GM18519 (cell line): Measurements from ENCODE around the gene FAM171A1.
"Not testable (repeated sequence)": the region's sequence is repeated elsewhere in the genome, so short reads cannot be mapped to it uniquely, and the experiment has no call there.

ENCODE experiments used
- ATAC-seq: cut with Tn5 transposase; IDR thresholded peaks from one replicate; pipeline ENCODE4 v1.9.1; 2021; ENCODE audit warnings: mild to moderate bottlenecking, moderate library complexity; ENCODE audit not compliant: unreplicated experiment, low FRiP score

The FAM171A1 gene

DNA sequence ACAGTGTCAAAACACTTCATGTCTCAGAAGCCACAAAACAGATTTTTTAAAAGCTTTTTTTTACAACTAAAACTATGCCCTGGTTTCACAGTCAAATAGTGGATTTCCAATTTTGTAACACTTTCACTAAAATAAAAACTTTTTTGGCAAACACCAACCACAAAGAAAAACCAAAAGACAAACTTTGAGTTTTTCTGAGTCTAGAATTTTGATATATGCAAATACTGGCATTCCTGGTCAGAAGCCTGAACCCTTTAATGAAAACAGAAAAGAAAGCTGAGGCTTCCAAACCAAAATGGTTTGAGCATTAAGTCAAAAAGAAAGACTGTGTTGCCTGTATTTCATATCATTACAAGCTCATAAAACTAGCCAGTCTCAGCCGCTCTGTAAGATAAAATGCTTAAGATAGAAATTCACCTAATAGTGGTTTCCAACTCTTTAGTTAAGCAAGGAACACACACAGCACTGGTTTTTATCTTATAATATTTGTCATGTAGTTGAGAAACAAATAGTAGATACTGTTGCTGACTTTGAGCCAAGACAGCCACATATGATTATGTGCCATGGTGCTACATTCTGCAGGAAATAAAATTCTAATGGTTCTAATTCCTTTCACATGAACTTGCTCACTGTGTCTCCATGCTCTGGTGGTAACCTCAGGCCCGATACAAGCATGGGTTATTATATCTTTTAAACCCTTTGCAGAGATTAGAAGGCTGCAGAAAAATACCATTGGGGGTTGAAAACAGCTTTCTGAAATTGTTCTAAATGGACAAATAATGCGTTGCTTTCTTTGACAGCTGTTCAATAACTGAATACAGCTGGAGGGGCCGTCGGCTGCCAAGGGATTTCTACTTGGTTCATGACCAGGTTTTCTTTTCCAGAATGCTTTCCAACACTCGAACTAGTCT, 49.4 kb downstream of the FAM171A1 start:
- no peak for ATAC-seq

DNA sequence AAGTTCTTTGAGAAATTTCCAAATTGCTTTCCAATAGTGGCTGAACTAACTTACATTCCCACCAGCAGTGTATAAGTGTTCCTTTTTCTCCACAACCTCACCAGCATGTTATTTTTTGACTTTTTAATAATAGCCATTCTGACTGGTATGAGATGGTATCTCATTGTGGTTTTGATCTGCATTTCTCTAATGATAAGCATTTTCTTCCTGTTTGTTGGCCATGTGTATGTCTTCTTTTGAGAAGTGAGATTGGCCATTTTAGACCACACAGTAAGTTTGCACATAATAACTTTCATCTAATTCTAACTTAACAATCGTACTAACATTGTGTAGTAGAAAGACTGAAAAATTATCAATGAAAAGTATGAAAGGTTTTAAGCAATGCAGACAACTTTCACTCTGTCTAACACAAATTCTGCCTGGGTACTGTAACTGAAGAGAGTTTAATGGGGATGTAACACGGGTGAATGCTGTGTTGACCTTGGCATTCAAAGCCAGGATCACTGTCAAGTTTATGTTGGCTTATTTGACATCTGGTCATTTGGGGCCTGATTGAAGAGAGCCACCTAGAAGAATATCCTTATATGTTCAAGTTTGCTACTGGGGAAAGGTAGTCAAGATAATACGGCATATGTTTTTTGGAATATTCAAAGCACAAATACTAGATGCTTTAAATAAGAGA, 50.4 kb downstream of the FAM171A1 start:
- ATAC-seq, result no peak

DNA sequence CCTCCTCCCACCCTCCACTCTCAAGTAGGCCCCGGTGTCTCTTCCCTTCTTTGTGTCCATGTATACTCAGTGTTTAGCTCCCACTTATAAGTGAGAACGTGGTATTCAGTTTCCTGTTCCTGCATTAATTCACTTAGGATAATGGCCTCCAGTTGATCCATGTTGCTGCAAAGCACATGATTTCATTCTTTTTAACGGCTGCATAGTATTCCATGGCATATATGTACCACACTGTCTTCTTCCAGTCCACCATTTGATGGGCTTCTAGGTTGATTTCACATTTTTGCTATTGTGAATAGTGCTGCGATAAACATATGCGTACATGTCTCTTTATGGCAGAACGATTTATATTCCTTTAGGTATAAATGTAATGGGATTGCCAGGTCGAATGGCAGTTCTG, 51.0 kb downstream of the FAM171A1 start:
- no peak for ATAC-seq

DNA sequence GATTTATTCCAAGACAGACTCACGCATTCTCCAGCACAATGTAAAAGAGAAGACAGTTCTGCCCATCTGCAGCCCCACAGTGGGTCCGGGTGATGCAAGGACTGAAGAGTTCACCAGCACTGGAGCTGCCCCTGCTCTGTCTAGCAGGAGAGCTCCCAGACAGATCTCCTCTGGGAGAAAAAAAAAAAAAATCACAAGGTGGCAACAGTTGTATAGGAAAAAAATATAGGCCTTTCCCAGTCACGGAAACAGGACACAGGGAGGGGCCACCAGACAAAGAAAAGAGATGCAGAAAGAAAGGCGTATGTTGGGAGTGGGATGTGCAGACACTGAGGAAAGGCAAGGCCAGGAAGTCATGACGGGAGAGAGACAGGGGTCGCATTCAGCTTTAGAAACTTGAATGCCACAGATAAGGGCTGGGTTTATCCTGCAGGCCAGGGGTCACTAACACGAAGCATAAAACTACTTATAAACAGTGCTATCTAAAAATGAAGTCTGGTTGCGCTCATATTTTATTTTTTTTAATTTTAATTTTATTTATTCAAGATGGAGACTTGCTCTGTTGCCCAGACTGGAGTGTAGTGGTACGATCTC, 54.1 kb downstream of the FAM171A1 start:
- no peak for ATAC-seq

DNA sequence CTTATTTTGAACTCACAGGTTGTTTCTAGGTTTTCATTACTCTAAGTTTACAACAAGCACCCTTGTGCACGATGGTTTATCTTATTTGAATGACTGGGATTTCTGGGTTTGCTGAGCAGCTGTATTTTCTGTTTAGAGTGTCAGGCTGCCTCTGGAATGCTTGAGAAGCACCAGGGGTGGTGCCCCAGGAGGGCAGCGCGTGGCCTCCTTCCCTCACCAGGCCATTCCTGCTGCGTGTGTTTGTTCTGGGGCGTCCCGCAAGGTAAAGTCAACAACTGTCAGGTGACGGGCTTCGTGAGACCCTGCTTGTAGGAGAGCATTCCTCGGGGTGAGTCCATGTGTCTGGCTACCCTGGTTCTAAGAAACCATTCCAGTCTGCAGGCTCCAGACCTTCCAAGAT, 54.9 kb downstream of the FAM171A1 start:
- ATAC-seq, result no peak

DNA sequence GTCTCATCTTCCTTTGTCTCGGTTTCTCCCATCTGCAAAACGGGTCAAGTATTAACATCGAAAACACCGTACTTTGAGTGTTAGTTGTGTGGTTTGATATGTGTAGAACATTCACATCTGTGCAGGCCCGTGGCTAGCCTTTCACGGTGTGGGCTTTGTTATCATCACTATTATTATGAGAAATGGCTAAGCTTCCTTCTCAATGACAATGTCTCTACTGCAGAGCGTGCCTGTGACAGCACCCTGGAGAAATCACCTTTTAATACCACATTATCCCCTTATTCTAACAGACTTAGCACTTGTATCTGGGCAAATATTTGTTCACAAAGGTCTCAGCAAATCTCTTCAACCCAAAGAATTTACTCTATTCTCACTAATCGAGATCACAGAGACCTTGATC, 55.8 kb downstream of the FAM171A1 start:
- ATAC-seq, result no peak

DNA sequence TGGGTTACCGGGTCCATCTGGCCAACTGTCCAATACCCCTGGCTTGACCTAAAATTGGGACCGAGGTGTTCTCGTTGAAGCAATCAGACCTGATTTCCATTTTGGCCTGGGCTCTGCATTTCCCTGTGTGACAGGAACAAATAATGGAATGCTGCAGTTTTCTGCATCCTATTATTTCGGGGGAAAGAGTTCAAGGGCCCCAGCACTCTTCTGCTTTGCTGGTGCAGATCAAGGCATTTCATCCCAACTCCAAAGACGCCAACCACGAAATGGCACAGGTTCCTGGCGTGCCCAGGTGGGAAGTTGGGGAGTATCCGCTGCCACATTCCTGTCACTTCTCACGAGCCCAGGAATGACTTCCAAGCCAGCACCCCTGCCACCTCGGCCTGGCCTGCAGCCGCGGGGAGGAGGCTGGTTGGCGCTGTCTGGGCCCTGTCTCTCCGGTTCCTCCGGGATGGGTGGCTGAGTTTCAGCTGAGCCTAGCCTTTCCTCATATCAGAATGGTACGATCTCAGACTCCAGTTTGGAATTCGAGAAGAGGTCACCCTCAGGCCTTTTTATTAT, 56.5 kb downstream of the FAM171A1 start:
- no peak for ATAC-seq

DNA sequence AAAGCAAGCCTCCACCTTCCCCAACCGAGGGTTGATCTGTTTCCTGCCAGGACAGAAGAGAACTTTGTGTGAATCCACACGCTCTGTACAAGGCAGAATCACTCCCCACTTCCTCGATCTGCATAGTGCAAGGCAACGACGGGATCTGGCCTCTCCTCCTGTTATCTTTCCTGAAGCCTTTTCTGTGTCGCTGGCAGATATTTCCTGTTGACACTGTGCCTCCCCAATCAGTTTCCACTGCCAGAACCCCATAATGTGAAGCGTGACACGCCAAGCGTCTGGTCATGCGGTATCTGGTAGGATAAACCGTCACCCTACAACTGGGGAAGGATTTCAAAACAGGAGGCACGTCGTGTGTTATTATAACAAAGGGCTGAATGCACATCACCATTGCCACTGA, 57.2 kb downstream of the FAM171A1 start:
- ATAC-seq, result no peak

DNA sequence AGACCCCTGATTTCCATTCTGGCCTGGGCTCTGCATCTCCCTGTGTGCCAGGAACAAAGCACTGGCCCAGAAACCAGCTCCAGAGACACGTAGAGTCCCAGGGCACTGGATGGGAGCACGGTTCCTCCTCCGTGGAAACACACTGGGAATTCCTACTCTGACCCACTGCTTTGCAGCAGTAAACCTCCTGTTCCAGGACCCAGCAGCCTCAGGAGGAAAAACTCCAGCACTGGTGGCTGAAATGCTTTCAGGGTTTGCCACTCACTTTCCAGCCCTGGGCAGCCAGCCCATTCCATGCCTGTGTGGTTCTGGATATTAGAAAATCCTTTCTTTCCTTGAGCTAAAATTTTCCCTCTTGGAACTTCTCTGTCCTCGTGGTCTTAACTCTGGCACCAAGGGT, 58.0 kb downstream of the FAM171A1 start:
- no peak for ATAC-seq

DNA sequence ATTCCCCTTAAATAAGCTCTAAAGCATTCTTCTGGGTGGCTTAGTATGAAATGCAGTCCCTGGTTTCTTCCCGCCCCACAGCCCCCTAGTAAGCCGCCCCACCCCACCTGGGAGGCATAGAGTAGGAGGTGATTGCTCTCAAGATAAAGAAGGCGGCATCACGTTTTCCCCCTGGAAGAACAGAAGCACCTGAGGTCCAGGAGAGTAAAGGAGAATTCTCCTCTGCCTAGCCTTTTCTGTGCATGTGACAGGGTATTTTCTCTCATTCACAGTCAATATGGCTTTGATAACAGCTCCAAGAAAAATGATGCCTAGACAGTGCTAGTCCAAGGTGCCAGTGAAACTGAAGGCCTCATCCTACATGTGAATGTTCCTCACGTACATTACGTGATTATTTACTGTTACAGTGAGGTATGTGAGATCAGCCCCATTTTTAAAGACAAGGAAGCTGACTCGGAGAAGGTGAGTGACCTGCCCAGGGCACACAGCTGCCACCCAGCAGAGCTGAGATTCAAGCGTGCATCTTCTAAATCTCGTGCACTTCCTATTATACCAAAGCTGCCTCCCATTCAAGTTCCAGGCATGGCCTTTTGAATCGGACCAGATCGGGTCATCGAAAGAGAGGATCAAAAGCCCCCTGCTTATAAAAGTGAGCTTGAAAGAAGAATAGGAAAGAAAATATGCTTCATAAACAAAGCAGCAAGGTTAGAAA, 59.4 kb downstream of the FAM171A1 start:
- no peak for ATAC-seq

DNA sequence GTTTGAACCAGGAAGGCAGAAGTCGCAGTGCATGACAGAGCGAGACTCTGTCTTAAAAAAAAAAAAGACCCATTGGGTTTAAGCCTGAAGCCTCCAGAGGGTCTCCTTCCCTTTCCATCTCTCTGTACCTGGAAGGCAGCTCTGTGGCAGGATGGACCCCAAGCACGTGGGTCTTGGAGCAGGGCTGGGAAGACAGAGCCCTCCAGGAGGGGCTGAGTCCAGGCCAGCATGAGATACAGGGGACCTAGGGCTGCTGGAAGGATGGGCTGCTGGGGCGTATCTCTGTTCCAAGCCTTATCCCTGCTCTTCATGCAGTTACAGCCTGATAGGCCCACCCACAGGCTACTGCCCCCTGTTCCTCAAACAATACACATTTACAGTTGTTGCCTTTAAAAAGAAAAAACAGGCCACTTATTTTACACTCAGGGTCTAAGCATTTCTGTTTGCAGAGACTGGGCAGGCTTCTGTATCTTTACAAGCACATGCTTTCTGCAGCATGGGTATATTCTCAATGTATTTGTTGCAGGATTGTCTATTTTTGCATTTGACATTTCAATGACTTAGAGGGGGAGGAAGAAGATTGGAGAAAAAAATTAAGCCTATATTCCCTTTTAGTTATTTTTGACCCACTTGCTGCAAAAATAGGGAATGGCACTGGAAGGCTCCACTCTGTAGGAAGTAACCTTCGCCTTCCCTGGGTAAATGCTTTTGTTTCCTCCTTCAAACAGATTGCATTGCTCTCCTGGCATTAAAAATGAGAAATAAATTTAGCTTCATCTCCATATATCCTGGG, 60.1 kb downstream of the FAM171A1 start:
- ATAC-seq, result no peak

DNA sequence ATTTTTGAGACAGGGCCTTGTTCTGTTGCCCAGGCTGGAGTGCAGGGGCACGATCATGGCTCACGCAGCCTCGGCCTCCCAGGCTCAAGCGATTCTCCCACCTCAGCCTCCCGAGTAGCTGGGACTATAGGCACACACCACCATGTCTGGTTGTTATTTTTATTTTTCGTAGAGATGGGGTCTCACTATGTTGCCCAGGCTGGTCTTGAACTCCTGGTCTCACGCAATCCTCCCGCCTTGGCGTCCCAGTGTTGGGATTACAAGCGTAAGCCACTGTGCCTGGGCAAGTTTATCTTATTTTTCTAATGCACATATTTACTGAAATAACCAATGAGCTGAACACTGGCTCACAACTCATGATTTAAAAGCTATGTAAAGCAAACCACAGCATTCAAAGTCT, 61.9 kb downstream of the FAM171A1 start:
- no peak for ATAC-seq

DNA sequence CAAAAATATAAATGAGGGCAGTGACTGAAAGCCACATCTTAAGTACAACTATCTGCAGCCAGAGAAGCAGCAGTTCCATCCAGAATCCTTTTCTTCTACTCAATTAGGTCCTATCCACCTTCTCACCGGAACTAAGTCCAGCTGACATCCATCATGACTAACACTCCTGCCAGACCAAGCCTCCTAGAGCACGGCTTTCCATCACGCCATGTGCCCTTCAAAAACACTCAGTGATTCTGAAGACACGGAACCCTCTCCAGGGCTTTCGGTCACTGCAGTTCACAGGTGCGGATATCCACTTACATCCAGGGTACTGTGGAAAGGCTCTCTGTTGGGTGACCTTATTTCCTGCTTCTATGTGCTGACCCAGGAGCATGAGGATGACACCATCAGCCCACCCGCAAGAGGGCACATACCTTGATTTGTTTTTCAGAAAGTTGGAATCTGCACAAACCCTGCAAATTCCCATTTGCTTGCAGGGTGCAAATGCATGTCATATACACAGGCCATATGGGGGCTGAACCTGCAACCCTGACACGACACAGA, 64.3 kb downstream of the FAM171A1 start:
- ATAC-seq, result no peak

DNA sequence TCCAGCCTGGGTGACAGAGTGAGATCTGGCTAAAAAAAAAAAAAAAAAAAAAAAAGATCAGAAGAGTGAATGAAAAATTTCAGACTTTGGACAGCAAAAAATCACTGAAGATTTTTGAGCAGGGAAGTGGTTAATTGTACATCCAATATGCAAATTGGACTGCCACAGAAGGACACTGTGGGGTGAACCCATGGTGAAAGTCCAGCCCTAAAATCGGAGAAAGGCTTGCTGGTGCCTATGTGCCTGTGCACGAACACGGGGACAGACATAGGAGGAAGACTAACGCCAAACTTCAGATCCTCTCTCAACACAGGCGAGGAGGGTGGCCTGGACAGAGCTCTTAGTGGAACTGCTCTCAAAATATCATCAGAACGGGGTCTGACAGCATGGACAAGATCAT, 65.5 kb downstream of the FAM171A1 start:
- ATAC-seq, result no peak

DNA sequence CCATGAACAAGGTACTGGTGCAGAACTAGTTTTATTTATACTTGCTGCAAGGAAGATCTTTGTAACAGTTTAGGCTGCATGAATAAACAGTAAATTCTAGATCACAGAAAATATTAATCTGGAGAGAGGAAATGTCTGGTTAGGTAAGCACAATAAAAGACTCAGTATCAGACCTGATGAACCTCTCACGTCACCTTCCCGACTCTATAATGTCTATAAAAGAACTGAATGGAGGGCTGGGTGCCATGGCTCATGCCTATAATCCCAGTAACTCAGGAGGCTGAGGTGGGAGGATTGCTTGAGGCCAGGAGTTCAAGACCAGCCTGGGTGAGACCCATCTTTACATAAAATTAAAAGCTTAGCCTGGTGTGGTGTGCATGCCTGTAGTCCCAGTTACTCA, 65.9 kb downstream of the FAM171A1 start:
- no peak for ATAC-seq

DNA sequence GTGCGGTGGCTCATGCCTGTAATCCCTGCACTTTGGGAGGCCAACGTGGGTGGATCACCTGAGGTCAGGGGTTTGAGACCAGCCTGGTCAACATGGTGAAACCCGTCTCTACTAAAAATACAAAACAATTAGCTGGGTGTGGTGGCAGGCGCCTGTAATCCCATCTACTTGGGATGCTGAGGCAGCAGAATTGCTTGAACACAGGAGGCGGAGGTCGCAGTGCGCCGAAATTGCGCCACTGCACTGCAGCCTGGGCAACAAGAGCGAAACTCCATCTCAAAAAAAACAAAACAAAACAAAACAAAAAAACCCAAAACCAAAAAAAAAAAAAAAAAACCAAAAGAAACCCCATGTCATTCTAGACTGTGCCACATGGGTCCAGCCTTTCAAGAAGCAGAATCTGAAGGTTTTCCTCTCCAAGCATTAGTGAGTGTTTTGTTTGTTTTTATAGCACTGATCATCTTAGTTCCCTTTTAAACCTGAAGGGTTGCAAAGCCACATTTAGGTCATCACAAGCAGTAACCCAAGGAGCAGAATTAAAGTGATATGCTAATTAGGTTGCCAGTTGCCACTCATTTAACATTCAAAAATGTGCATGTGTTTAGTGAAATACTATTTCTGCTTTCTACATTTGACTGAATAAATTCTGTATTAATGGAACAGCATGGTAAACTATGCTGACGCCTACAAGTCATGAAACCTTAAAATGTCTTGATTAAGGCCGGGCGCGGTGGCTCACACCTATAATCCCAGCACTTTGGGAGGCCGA, 68.7 kb downstream of the FAM171A1 start:
- ATAC-seq, result not testable (repeated sequence)

DNA sequence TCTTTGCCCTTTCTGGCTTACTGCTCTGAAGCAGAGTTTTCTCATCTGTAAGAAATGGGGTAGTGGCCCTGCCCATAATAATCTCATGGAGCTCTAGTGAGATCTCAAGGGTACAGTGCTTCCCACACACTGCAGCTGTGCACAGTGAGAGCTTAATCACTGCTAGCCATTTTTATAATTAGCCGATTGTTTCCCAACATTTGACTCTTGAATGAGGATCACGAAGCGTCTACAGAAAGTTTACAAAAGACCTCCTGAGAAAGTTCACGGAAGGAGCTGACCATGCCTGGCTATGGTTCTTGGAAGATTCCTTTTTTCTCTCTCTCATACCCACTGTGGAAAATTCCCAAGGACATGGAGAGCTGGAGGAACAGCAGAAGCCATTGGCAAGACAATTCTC, 70.4 kb downstream of the FAM171A1 start:
- no peak for ATAC-seq

DNA sequence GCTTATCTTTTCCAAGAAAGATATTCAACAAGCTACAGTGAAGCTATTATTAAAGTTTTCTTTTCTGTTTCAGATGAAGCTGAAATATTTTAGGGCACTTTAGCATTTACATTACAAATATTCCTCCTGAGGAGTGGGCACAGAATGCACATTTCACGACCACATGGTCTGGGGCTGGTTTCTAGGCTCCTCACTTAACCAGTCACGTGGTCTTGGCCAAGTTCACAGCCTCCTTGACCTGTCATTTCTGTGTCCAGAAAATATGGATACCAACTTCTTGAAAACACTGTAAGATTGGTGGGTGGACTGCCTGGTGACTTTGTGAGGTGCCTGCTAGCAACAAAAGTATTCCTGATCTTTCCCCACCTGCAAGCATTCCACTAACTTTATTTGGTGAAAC, 70.9 kb downstream of the FAM171A1 start:
- ATAC-seq, result no peak

DNA sequence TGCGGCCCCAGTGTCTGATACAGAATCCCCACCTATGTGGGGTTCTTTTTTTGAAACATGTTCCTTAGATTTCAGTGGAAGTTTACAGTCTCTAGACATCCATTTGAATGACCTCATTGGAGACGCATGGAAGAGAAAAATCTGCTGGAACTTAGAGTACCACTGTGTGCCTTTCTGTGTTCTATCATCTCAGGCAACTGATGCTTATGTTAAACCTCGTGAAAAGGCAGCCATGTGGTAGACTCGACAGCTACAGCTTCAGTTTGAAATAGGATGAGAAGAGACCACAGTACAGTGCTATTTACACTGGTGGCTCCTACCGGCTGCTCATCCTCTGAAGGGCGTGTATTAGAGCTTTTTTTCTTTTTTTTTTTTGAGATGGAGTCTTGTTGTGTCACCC, 74.4 kb downstream of the FAM171A1 start:
- no peak for ATAC-seq
